Suppressor macrophage treated with lipopolysaccharide for 4 hours (primary cell): ENCODE results near the gene RWDD3.
A peak's percentile ranks its signal among the peaks of the same experiment; 100 is the strongest.

ENCODE experiments used
- DNase-seq: peaks from one replicate; pipeline ENCODE4 v3.0.0-alpha.2; 2020

RWDD3 gene, protein sequence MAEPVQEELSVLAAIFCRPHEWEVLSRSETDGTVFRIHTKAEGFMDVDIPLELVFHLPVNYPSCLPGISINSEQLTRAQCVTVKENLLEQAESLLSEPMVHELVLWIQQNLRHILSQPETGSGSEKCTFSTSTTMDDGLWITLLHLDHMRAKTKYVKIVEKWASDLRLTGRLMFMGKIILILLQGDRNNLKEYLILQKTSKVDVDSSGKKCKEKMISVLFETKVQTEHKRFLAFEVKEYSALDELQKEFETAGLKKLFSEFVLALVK

DNA sequence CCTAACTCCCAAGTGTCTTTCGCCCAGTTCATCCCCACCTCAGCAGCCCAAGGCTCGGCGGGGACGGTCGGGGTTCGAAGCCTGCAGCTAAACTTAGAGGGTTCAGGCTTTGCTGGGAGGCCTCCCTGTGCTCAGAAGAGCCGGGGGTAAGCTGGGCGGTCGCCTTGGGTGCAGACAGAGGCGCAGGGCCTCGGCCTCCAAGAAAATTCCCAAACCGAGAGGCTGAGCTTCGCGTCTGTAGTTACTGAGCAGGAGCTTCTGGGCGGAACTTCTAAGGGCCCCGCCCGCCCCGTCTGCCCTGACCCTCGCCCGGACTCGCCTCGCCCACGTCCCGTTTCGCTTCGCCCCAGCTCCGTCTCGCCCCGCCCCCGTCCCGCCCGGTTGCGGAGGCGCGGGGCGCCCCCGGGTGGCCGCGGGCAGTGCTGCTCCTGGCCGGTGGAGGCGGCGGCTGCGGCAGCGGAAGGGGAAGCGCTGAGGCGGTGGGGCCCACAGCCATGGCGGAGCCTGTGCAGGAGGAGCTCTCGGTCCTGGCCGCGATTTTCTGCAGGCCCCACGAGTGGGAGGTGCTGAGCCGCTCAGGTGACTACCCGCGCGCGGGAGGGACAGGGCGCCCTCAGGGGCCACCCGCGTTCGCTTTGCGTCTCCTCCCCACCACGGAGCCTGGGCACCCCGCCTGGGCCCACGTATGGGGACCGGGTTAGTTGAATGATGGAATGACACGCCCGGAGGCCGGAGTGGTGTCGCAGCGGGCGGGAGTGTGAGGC lies at the start of gene RWDD3:
RWDD3 (plus strand) TSS at position 474 of the 764 bp plus-strand sequence; CDS start at position 495, 21 bp downstream.
- DNase-seq, result peak; percentile 97

DNA sequence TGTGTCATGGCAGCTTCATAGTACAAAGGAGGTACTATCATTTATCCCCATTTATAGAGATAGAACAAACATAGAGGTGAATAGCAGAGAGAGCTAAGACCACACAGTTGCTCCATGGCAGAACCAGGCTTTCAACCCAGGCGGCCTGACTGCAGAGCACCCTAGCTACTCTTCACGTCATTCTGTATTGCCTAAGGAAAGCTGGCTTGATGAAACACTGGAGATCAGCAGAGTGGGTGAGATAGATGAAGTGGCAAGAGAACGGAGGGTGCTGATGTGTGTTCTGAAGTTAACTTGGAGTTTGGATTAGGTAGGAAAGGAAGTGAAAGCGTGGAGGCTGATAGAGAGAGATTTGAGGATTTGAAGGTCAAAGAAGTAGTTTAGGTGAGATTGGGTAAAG lies 47.9 kb upstream of the RWDD3 start:
- DNase-seq, result no peak

DNA sequence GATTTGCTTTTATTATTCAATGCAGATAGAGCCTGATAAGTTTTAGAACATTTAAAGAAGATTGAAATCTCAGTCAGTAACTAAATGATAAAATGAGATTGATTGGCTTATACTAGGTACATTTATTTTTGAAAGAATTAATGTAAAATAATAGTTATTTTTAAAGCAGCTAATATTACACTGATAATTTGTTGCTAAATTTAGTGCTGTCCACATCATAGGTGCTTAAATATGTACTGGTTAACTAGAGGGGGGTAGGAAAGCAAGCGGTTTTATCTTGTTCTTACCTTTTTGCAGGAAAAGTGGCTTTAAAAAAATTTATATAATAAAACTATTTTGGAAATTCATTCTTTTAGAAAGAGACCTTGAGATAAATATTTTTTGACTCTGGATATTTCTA lies 40.4 kb upstream of the RWDD3 start:
- DNase-seq, result no peak

DNA sequence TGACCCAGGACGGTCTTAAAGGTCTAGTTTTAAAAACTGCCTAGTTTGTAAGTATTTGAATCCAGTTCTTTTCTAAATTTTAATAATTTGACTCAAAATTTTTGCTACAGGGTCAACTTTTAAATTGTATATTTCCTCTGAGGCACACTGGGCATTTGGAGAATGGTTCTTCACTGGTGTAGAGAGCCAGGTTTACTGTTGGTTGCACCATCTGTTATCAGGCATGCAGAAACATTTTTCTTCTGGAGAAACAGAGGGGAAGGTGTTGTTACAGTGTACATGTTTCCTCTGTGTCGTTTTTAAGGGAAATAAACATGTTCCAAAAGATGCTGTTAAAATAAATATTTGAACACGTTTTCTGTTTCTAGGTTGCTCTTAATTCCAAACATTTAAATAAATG lies 39.0 kb upstream of the RWDD3 start:
- no peak for DNase-seq

DNA sequence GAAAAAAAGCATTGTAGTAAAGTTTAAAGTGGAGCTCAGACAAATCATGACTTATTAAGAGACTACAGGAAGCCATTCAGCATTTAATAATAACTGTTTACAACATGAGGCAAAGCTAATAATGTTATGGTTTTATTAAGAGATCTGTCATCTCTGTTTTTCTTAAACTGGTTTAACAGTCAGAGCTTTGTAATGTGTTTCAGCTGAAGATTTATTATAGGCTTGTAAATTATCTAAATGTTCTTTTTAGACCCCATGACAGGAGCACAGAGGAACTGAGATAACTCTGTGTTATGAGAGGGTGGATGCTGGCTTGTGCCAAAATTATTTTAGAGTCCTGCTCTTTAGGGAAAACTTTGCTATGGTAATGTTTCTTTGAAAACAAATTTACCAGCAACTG lies 38.0 kb upstream of the RWDD3 start:
- no peak for DNase-seq

DNA sequence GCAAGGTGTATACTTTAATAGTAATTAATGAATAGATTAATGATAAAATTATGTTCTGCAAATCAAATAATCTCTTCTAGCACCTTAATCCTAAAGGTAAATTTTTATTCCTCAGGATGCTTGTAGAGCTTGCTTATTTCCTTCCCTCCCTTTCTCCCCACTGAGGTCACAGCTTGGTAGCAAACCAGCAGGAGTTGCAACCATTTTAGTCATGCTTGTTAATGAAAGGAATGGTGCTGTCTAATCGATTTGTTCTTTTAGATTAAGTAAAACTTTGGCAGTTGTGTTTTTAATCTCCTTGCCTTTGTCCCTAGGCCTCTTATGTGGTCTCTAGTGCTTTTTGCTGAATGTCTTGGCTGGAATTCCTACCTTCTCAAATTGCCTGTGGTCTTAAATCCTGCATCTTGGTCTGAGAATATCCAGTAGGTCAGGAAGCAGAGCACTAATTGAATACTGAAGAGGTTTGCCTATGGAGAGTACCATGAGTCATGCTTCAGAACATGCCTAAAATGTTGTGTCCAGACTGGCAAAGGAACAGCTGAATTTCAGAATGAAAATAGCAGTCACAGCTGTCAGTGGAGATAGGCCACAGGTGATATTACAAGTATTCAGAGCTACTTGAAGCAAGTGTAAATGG lies 36.3 kb upstream of the RWDD3 start:
- DNase-seq, result no peak

DNA sequence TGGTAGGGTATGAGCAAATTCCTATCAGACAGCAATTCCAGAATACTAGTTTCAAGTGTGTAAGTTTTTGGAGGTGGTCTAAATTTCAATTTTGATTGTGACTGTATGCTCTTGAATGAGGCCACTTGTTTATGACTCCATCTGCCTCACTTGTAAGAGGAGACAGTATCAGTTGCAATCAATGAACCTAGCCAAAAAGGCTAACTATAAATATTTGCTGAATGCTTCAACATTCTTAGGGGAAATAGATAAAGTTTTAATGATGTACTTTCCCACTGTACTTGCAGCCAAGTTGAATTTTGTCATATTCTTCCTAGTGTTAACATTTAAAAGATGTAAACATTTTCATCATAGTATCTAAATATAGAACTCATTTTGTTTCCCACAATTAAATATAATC lies 32.1 kb upstream of the RWDD3 start:
- no peak for DNase-seq

DNA sequence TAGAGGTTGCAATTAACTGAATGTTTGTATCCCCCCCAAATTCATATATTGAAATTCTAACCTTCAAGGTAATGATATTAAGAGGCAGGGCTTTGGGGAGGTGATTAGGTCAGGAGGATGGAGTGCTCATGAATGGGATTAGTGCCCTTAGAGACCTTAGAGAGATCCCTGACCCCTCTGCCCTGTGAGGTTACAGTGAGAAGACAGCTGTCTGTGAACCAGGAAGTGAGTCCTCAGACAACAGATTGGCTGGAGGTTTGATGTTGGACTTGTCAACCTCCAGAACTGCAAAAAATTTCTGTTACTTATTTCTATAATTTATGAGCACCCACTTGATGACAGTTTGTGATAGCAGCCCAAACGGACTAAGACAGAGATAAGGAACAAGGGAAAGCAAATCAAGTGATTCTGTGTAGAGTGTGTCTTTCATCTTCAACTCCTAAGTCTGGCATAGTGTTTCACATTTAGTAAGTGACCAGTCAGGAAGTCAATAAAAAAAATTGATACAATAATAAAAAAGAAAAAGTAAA lies 30.0 kb upstream of the RWDD3 start:
- DNase-seq, result no peak

DNA sequence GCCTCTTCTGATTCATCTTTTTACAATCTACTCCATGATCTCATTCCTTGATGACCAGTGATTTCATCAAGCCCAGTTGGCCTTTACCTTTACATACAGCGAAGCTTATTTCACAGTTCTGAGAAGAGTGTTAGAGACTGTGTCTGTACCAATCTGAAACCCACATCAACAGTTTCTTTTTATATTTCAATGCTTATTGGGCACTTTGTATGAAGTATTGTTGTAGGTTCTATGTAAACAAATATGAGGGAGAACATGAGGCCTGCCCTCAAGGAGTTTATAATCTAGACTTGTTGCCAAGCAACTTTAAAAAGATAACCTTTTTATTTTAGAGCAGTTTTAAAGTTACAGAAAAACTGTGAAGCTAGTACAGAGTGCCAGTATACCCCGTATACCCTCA lies 27.5 kb upstream of the RWDD3 start:
- DNase-seq, result no peak

DNA sequence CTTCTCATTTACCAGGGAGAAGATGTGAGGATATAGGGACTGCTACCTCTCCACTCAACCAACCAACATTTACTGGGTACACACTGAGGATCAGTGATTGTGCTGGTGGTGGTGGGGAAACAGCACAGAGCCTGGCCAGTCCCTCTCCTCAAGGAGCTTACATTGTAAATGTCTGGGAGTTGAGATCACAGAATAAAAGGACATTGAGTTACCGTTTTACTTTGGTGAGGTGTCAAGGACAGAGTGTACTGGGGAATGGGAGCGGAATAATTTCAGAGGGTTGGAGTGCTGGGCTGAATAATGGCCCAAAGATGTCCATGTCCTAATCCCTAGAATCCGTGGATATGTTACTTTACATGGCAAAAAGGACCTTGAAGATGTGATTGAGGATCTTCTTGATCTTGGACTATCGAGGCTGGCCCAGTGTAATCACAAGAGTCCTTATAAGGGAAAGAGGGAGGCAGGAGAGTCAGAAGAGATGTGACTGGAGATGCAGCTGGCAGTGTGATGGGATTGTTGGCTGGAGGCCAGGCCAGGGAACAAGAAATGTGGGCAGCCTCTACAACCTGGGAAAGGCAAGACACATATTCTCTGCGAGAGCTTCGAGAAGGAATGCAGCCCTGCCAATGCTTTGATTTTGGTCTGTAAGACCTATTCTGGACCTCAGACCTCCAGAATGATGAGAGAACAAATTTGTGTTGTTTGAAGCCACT lies 26.6 kb upstream of the RWDD3 start:
- DNase-seq, result no peak

DNA sequence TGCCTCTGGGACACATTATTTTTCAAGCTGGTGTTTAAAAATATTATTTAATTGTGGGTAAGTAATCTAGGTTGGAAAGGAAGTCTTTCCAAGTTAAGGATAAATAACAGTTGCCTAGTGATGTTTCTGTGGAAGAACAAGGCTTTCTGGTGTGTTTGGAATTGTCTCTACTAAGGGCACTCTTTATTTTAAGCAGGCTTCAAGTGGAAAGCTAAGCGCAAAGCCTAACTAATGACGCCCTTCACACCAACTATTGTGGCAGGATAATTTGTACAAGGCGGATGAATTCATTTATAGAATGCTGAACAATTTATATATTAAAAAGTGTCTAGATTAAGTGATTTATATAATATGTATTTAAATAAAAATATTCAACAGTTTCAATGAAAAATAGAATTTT lies 25.1 kb upstream of the RWDD3 start:
- DNase-seq, result no peak

DNA sequence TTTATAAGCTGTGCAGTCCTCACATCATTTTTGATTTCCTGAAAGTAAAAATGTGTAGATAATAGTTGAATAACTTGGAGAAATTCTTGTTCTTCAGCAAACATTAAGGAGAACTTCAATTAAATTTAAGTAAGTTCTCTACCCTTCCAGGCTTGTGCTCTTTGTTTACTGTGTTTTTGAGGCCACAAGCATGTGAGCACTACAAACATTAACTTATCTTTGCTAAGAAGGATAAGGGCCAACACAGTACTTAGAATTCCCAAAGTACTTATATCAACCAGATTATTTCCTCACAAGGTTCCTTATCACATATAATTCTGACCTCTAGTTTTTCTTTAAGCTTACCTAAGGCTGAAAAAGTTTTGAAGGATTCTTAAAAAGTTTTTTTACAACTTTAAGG lies 24.7 kb upstream of the RWDD3 start:
- DNase-seq, result no peak

DNA sequence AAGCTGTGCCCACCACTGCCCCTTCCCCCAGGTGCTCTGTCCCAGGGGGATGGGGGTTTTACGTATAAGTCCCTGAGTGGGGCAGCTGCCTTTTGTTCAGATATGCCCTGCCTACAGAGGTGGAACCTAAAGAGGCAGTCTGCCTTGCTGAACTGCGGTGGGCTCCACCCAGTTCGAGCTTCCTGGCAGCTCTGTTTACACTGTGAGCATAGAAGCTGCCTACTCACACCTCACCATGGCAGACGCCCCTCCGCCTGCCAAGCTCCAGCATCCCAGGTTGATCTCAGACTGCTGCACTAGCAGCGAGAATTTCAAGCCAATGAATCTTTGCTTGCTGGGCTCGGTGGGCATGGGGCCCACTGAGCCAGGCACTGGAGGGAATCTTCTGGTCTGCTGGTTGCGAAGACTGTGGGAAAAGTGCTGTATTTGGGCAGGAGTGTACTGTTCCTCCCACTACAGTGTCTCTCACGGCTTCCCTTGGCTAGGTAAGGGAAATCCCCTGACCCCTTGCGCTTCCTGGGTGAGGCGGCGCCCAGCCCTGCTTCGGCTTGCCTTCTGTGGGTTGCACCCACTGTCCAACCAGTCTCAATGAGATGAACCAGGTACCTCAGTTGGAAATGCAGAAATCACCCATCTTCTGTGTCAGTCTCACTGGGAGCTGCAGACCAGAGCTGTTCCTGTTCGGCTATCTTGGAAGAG lies 17.6 kb upstream of the RWDD3 start:
- no peak for DNase-seq

DNA sequence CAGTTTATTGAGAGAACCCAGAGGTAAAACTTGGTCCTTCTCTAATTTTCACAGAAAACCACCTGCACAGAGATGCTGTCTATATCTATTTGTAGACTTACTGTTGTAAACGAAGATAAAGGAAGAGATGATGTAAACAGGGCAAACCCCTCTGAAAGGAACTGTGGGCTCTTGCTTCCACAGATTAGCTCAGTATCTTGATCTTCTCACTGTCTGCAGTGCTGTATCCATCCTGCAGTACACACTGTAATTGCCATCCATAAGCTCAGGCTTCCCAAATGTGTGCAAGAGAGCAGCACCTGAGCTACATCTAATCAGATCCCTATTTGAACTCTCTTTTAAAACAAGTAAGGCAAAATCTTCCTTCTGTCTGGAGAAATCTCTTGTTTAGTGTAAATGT lies 16.6 kb upstream of the RWDD3 start:
- no peak for DNase-seq

DNA sequence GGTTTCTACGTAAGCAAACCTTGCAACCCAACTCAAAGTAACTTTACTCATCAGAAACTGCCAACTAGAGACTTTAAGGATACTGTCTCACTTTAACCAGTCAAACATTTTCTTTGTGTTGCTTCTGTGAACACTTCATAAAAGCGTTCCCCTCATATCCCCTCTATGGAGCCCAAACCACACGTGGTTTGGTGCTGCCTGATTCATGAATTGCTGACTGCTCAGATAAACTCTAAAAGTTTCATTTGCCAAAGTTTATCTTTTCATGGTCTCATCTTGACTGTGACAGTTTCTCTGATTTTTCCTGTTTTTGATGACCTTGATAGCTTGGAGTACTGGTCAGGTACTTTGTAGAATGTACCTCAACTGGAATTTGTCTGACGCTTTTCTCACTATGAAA lies 14.6 kb upstream of the RWDD3 start:
- no peak for DNase-seq

DNA sequence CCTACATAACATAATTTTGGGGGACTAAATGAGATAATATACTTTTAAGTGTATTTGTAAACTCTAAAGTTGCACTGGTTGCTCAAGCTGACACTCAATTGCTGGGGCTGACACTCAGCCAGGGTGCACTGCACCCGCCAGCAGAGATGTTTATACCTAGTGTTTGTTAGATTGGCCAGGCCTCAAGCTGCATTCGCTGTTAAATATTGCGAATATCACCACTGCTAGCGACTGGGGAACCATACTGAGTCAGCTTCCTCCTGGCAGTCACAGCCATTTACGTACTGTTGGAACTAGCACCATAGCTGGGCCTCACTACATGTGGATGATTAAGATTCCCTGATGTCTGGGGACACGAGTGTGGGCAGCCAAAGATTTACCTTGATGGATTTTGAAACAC lies 12.7 kb upstream of the RWDD3 start:
- no peak for DNase-seq

DNA sequence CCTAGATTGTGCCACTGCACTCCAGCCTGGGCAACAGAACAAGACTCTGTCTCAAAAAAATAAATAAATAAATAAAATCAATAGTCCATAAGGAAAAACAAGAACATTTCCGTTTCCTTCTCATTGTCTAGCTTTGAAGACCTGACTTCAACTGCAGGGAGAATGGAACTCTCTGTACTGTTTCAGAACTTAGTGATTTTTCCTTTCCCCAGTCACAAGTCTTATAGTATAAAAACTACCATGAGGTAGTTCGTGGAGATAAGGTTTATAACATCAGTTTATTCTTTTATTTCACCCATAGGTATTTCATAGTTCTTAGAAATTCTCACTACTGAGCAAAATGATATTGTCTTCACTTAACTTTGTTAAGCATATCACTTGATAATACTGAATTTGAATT lies 11.4 kb upstream of the RWDD3 start:
- no peak for DNase-seq

DNA sequence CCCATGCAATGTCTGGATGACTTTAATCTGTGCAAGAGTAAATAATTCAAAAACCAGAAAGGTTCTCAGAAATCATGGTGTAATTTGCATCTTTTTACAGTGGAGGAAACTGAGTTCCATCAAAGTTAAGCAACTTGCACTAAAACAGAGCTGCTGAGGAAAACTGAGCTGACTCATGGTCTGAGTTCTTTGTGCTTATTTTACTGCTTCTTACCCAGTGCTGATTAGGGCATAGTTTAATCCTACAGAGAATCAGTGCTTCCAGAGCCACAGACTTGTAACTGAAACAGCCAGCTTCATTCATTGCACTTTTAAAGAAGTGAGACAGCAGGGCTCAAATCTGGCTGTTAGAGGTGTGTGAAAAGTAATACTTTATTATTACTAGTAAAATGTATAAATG lies 10.9 kb upstream of the RWDD3 start:
- no peak for DNase-seq

DNA sequence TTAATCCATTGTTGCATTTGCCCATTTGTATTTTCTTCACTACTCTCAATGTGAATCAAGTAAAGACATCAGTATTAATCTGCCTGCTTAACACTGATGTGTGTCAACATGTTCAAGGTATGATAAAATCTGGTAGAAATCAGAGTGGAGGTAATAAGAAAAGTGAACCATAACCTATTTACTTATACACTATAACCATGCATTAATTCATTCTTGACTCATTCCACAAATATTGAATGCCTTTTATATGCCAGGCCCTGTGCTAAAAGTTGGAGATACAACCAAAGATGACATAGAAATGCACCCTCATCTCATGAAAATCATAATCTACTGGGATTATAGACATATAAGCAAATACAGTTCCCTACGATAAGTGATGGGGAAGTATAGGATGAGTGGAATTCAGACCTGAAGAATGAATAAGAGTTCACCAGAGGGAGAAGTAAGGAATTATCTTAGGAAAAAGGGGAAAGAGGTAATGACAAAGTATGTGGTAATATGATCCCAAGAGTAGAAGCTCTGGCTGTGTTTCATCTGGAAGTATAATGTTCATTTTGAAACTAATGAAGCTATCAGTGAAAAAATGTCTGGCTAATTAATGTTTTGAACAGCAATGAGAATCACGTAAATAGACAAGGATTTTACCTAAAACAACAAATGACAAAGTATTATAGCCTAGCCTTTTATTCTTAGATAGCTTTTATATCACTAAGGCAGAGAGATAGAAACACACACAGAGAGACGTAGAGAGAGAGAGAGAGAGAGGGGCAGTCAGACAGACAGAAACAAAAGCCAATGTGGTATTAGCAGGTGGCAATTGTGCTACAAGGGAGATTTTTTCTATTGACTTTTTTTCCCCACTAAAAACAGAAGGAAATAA lies 7.0 kb upstream of the RWDD3 start:
- DNase-seq, result no peak

DNA sequence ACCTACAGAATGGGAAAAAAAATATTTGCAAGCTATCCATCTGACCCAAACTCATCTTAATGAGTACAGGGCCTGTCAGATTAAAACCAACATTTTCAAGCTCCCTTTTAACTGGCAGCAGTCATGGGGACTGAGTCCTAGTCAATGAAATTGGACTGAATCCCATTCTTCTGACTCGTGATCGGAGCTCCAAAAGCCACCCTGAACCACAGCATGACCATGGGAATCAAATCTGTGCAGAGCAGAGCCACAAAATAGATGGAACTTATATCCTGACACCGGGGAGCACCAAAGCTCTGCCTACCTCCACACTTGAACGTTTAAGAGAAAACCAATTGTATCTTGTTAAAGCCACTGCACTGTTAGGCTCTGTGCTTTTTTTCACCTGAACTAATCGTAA lies 5.0 kb upstream of the RWDD3 start:
- no peak for DNase-seq

DNA sequence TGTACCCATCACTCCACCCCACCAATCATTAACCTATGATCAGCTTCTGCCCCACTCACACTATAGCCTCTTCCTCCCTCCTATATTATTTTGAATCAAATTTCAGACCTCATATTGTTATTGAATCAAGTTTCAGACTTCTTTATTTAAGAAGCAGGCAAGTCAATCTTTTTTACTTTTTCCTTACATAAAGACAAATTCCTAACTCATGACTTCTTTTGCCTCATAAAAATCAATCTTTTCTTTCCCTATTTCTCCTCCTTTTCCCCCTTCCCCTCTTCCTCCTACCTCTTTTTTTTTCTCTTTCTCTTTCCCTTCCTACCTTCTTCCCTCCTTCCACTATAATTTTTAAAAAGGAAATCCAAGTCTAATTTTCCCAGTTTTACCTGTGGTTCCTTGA lies 4.3 kb upstream of the RWDD3 start:
- no peak for DNase-seq

DNA sequence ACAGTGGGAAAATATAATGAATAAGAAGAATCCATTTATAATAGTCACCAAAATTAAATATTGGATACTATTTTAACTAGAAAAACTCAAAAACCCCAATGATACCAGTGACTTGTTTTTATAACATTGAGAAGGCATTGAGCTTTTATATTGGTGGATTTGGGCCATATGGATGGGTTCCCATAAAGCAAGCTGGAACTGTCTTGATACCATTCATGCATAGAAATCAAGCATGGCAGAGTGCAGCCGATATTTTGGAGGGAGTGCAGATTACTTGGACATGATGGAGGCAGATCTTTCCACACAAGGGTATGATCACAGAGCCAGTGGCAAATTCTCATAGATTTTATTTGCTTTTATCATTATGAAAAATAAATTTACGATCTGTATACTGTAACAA lies 3.8 kb upstream of the RWDD3 start:
- DNase-seq, result no peak
